Hepatocyte (in vitro differentiated cells): Measurements from ENCODE around the gene TBRG1. TPM values are rescaled to one million over a fixed set of nuclear protein-coding genes. Genes with fewer than 3 reads are reported as not detected.
A peak's percentile ranks its signal among the peaks of the same experiment; 100 is the strongest.

Experiments
- DNase-seq: peaks from one replicate; pipeline ENCODE4 v3.0.0-alpha.2; 2016; ENCODE audit warnings: low spot score
- H2AFZ ChIP-seq: fragments of 200-600 bp; sonication (generic); 2 replicates; pipeline ENCODE4 v1.6.0; 2016; ENCODE audit warnings: antibody characterized with exemption, mild to moderate bottlenecking
- H3K27ac ChIP-seq: fragments of 200-600 bp; sonication (generic); 2 replicates; pipeline ENCODE4 v1.5.1; 2016; ENCODE audit warnings: mild to moderate bottlenecking
- H3K27me3 ChIP-seq: fragments of 200-600 bp; sonication (generic); 2 replicates; pipeline ENCODE4 v1.6.1; 2016
- H3K36me3 ChIP-seq: fragments of 200-600 bp; sonication (generic); replicated peaks from 2 replicates; pipeline ENCODE4 v1.5.1; 2016; ENCODE audit warnings: low read depth; ENCODE audit not compliant: insufficient read depth
- H3K4me1 ChIP-seq: fragments of 200-600 bp; sonication (generic); 2 replicates; pipeline ENCODE4 v1.5.1; 2016; ENCODE audit warnings: mild to moderate bottlenecking, moderate library complexity; ENCODE audit not compliant: insufficient read depth
- H3K4me2 ChIP-seq: fragments of 200-600 bp; sonication (generic); 2 replicates; pipeline ENCODE4 v1.6.0; 2016
- H3K4me3 ChIP-seq: fragments of 200-600 bp; sonication (generic); 2 replicates; pipeline ENCODE4 v1.5.1; 2016; ENCODE audit warnings: mild to moderate bottlenecking
- H3K79me2 ChIP-seq: fragments of 200-600 bp; sonication (generic); 2 replicates; pipeline ENCODE4 v1.6.0; 2017; ENCODE audit warnings: mild to moderate bottlenecking
- H3K9me2 ChIP-seq: fragments of 200-600 bp; sonication (generic); replicated peaks from 2 replicates; pipeline ENCODE4 v1.6.0; 2017; ENCODE audit warnings: mild to moderate bottlenecking; ENCODE audit not compliant: insufficient read depth
- H3K9me3 ChIP-seq: fragments of 200-600 bp; sonication (generic); 2 replicates; pipeline ENCODE4 v1.5.1; 2016; ENCODE audit warnings: low read depth, mild to moderate bottlenecking
- H4K20me1 ChIP-seq: fragments of 200-600 bp; sonication (generic); 2 replicates; pipeline ENCODE4 v1.6.0; 2016; ENCODE audit warnings: mild to moderate bottlenecking; ENCODE audit not compliant: insufficient read depth, poor library complexity, severe bottlenecking
- CTCF ChIP-seq: fragments of 200-600 bp; sonication (generic); IDR thresholded peaks from 2 replicates; pipeline ENCODE4 v1.5.1; 2016; ENCODE audit warnings: antibody characterized with exemption, mild to moderate bottlenecking; ENCODE audit not compliant: poor library complexity
- EZH2 ChIP-seq: fragments of 200-600 bp; sonication (generic); IDR thresholded peaks from 2 replicates; pipeline ENCODE4 v1.6.1; 2016; ENCODE audit warnings: antibody characterized with exemption, mild to moderate bottlenecking, borderline replicate concordance
- EZH2phosphoT487 ChIP-seq: fragments of 200-600 bp; sonication (generic); IDR thresholded peaks from one replicate; pipeline ENCODE4 v1.6.1; 2018; ENCODE audit warnings: antibody characterized with exemption, mild to moderate bottlenecking, low read depth, moderate library complexity; ENCODE audit not compliant: unreplicated experiment, severe bottlenecking
- WGBS: methylation state at CpG from one replicate; pipeline ENCODE4 v1.1.6; 2016; ENCODE audit warnings: low lambda C conversion rate; ENCODE audit errors: missing lambda C conversion rate; 5-methylcytosine and 5-hydroxymethylcytosine counted together
- polyA plus RNA-seq: library from polyadenylated mRNA; unstranded; fragments of >200 nt; fragmentation: Nextera tagmentation; extraction: Ambion mirVana; gene quantifications from 2 replicates; pipeline ENCODE4 v1.2.1, GENCODE V29; 2016
- total RNA-seq: library from RNA; depleted of rRNA; stranded (reverse); fragments of >200 nt; gene quantifications from 2 replicates; pipeline ENCODE4 v1.2.3, GENCODE V29; 2014

TBRG1 gene
- total and polyA plus RNA-seq, 2 experiments from 2014 or later: 34.6 to 35.0 TPM

GRCh38 chr11:124673333-124674167 is 50.9 kb downstream of the TBRG1 start, which contains the start of the genes SIAE and SPA17:
TSS of gene SIAE (minus strand) at chr11:124673739. CDS start at chr11:124673708, 31 bp downstream.
TSS of gene SPA17 (plus strand) at chr11:124673904. CDS start at chr11:124675265, 1,361 bp downstream.
- H3K9me2 ChIP-seq: no peaks in the 10 kb centered on the region
- under 1% methylated on average over 43 of the region's 58 CpGs for WGBS
- H3K4me2 ChIP-seq: peak within 1 kb of the TSS; percentile 85
- no peaks in the 10 kb centered on the region for H3K36me3 ChIP-seq
- H2AFZ ChIP-seq: peak within 1 kb of the TSS; percentile 88
- TF ChIP-seq CTCF: no peak
- no peak for TF ChIP-seq EZH2phosphoT487
- TF ChIP-seq EZH2: no peak
- H3K9me3 ChIP-seq: no peaks in the 10 kb centered on the region
- no peaks in the 10 kb centered on the region for H3K79me2 ChIP-seq
- peak within 1 kb of the TSS; percentile 82 for H3K27ac ChIP-seq
- peak; percentile 95 for DNase-seq
- H3K4me3 ChIP-seq: peak within 1 kb of the TSS; percentile 69
- no peaks in the 10 kb centered on the region for H3K27me3 ChIP-seq
- peaks cover 6% of the 10 kb centered on the region for H3K4me1 ChIP-seq
- no peaks in the 10 kb centered on the region for H4K20me1 ChIP-seq

GRCh38 chr11:124674168-124674517 is 51.5 kb downstream of the TBRG1 start:
- Histone ChIP-seq H3K4me2 (peak overlapping the region; percentile 81), H3K9me2 (no peaks in the 10 kb centered on the region), H2AFZ (peak overlapping the region; percentile 85), H3K36me3 (no peaks in the 10 kb centered on the region), H3K27me3 (no peaks in the 10 kb centered on the region), H4K20me1 (no peaks in the 10 kb centered on the region), H3K9me3 (no peaks in the 10 kb centered on the region), H3K4me3 (peak overlapping the region; percentile 34), H3K4me1 (peaks cover 6% of the 10 kb centered on the region), H3K79me2 (no peaks in the 10 kb centered on the region), H3K27ac (peak overlapping the region; percentile 79)
- DNase-seq: peak; percentile 7
- WGBS: 28% methylated on average over 17 of the region's 18 CpGs
- TF ChIP-seq EZH2phosphoT487 (no peak), EZH2 (no peak), CTCF (no peak)

GRCh38 chr11:124674571-124674970 is 51.9 kb downstream of the TBRG1 start:
- WGBS: 87% methylated on average over 5 of the region's 5 CpGs
- Histone ChIP-seq H3K36me3 (no peaks in the 10 kb centered on the region), H3K9me3 (no peaks in the 10 kb centered on the region), H3K9me2 (no peaks in the 10 kb centered on the region), H3K4me1 (peaks cover 6% of the 10 kb centered on the region), H3K4me2 (peak overlapping the region; percentile 81), H3K27ac (peak overlapping the region; percentile 79), H3K27me3 (no peaks in the 10 kb centered on the region), H2AFZ (peak overlapping the region; percentile 85), H3K4me3 (peak overlapping the region; percentile 34), H4K20me1 (no peaks in the 10 kb centered on the region), H3K79me2 (no peaks in the 10 kb centered on the region)
- DNase-seq: no peak
- TF ChIP-seq CTCF (no peak), EZH2phosphoT487 (no peak), EZH2 (no peak)
